H1 (cell line): ENCODE results near the gene PLCB4. TPM values are rescaled to one million over a fixed set of nuclear protein-coding genes. Genes with fewer than 3 reads are reported as not detected.

ENCODE experiments used
- CTCF ChIA-PET: fragments of 300-600 bp; sonication (Branson Sonifier 250); formaldehyde crosslinking; loops from one replicate; lab custom pipeline; 2021; ENCODE audit not compliant: partially characterized antibody; lab: Charles Lee
- POLR2A ChIA-PET: fragments of 300-600 bp; sonication (Branson Sonifier 250); formaldehyde crosslinking; loops from one replicate; lab custom pipeline; 2021; ENCODE audit warnings: inconsistent platforms; ENCODE audit not compliant: partially characterized antibody; lab: Charles Lee
- DNase-seq, 2 experiments: peaks; one replicate each; pipeline versions ENCODE4 v3.0.0 to v3.0.0-alpha.2; 2010 to 2022; ENCODE audit warnings: low spot score in 2 of 2, low read depth in 1 of 2, mixed read lengths in 1 of 2
- FAIRE-seq: peaks from 2 replicates; lab custom pipeline; 2011; peaks lifted over from hg19 to GRCh38; lab: Jason Lieb, UNC
- H2AFZ ChIP-seq: 2 replicates; pipeline ENCODE4 v1.8.1; 2012; ENCODE audit warnings: low read length, inconsistent platforms
- H2AK5ac ChIP-seq: 2 replicates; pipeline ENCODE4 v1.6.1; 2013; ENCODE audit warnings: low read depth, low read length
- H2BK120ac ChIP-seq: replicated peaks from 2 replicates; pipeline ENCODE3; 2013; ENCODE audit warnings: low read depth, low read length, inconsistent platforms
- H2BK12ac ChIP-seq: 2 replicates; pipeline ENCODE4 v1.6.1; 2013; ENCODE audit warnings: low read depth, low read length
- H2BK15ac ChIP-seq: 2 replicates; pipeline ENCODE4 v1.6.1; 2013; ENCODE audit warnings: low read length
- H2BK20ac ChIP-seq: 2 replicates; pipeline ENCODE4 v1.6.1; 2013; ENCODE audit warnings: low read length
- H2BK5ac ChIP-seq: 2 replicates; pipeline ENCODE4 v1.6.1; 2013; ENCODE audit warnings: low read depth, low read length
- H3K14ac ChIP-seq: 2 replicates; pipeline ENCODE4 v1.6.1; 2013; ENCODE audit warnings: inconsistent platforms; ENCODE audit not compliant: insufficient read length
- H3K18ac ChIP-seq: 2 replicates; pipeline ENCODE4 v1.6.1; 2013; ENCODE audit warnings: low read length; ENCODE audit errors: extremely low read depth
- H3K23ac ChIP-seq: 2 replicates; pipeline ENCODE4 v1.6.1; 2013; ENCODE audit warnings: inconsistent platforms; ENCODE audit not compliant: insufficient read length
- H3K23me2 ChIP-seq: 2 replicates; pipeline ENCODE4 v1.6.1; 2013; ENCODE audit warnings: low read depth, low read length
- H3K27ac ChIP-seq: 2 replicates; pipeline ENCODE4 v1.6.1; 2011; ENCODE audit warnings: low read depth, low read length, inconsistent platforms
- H3K27me3 ChIP-seq, 4 experiments: replicated peaks in 1 of 4; 1 replicate in 1 of 4; 2 replicates in 3 of 4; pipeline versions ENCODE4 v1.6.1 to v1.8.1; 2011 to 2013; ENCODE audit warnings: low read length in 3 of 4, mild to moderate bottlenecking in 3 of 4, inconsistent platforms in 2 of 4, mixed read lengths in 2 of 4, moderate library complexity in 1 of 4; ENCODE audit not compliant: control insufficient read depth in 3 of 4, insufficient read depth in 3 of 4; ENCODE audit errors: extremely low read depth in 1 of 4
- H3K36me3 ChIP-seq, 4 experiments: 2 replicates each; pipeline versions ENCODE4 v1.6.1 to v1.8.1; 2011 to 2013; ENCODE audit warnings: mild to moderate bottlenecking in 4 of 4, low read length in 3 of 4, moderate library complexity in 2 of 4, control low read depth in 1 of 4, inconsistent platforms in 1 of 4; ENCODE audit not compliant: insufficient read depth in 4 of 4, control insufficient read depth in 2 of 4
- H3K4ac ChIP-seq: replicated peaks from 2 replicates; pipeline ENCODE3; 2013; ENCODE audit warnings: low read length, low read depth, mixed read lengths, inconsistent platforms; ENCODE audit not compliant: insufficient read length
- H3K4me1 ChIP-seq, 4 experiments: replicated peaks in 1 of 4; 1 replicate in 1 of 4; 2 replicates in 3 of 4; pipeline versions ENCODE4 v1.6.1 to v1.8.1; 2011 to 2013; ENCODE audit warnings: low read length in 3 of 4, inconsistent platforms in 2 of 4, mixed read lengths in 1 of 4; ENCODE audit not compliant: insufficient read depth in 4 of 4, control insufficient read depth in 3 of 4
- H3K4me2 ChIP-seq, 2 experiments: 2 replicates each; pipeline versions ENCODE4 v1.6.1 to v1.8.1; 2011 to 2013; ENCODE audit warnings: low read depth in 2 of 2, low read length in 2 of 2, control low read depth in 1 of 2, inconsistent platforms in 1 of 2, mild to moderate bottlenecking in 1 of 2; ENCODE audit not compliant: insufficient read depth in 1 of 2
- H3K4me3 ChIP-seq, 4 experiments: fragments of 200-600, 300-600 bp in 1 of 4; sonication (generic), shearing (Covaris generic), sonication (Bioruptor Twin) in 1 of 4; 2 replicates each; pipeline versions ENCODE4 v1.5.1 to v1.8.1; 2011 to 2016; ENCODE audit warnings: low read length in 4 of 4, low read depth in 3 of 4, control low read depth in 2 of 4, inconsistent platforms in 2 of 4, mild to moderate bottlenecking in 2 of 4, mixed read lengths in 1 of 4, moderate library complexity in 1 of 4; ENCODE audit not compliant: insufficient read depth in 2 of 4; ENCODE audit errors: extremely low read depth in 1 of 4
- H3K56ac ChIP-seq: replicated peaks from 2 replicates; pipeline ENCODE3; 2013; ENCODE audit warnings: low read depth, mild to moderate bottlenecking, mixed read lengths, low read length, inconsistent platforms; ENCODE audit not compliant: insufficient read length
- H3K79me1 ChIP-seq: 2 replicates; pipeline ENCODE4 v1.6.1; 2013; ENCODE audit warnings: low read depth, low read length, control low read depth
- H3K79me2 ChIP-seq, 2 experiments: 2 replicates each; pipeline versions ENCODE4 v1.6.1 to v1.8.1; 2012 to 2013; ENCODE audit warnings: low read length in 2 of 2, mild to moderate bottlenecking in 2 of 2, inconsistent platforms in 1 of 2; ENCODE audit not compliant: insufficient read depth in 2 of 2, control insufficient read depth in 1 of 2
- H3K9ac ChIP-seq, 4 experiments: replicated peaks in 1 of 4; 1 replicate in 1 of 4; 2 replicates in 3 of 4; pipeline versions ENCODE4 v1.6.1 to v1.8.1; 2011 to 2013; ENCODE audit warnings: low read depth in 3 of 4, low read length in 3 of 4, control low read depth in 2 of 4, mild to moderate bottlenecking in 2 of 4, moderate library complexity in 2 of 4, inconsistent platforms in 1 of 4; ENCODE audit errors: extremely low read depth in 1 of 4
- H3K9me3 ChIP-seq, 2 experiments: 2 replicates each; pipeline versions ENCODE4 v1.6.1 to v1.8.1; 2012 to 2013; ENCODE audit warnings: mild to moderate bottlenecking in 2 of 2, moderate library complexity in 2 of 2, control low read depth in 1 of 2, inconsistent platforms in 1 of 2, low read depth in 1 of 2, low read length in 1 of 2, mixed read lengths in 1 of 2; ENCODE audit not compliant: insufficient read depth in 2 of 2
- H4K20me1 ChIP-seq, 2 experiments: replicated peaks in 1 of 2; 2 replicates each; pipeline versions ENCODE3 to v1.8.1; 2011 to 2013; ENCODE audit warnings: inconsistent platforms in 2 of 2, low read length in 2 of 2, mild to moderate bottlenecking in 1 of 2; ENCODE audit not compliant: insufficient read depth in 2 of 2, control insufficient read depth in 1 of 2
- H4K5ac ChIP-seq: 2 replicates; pipeline ENCODE4 v1.6.1; 2013; ENCODE audit warnings: low read length, low read depth, mixed read lengths, inconsistent platforms; ENCODE audit not compliant: insufficient read length
- H4K8ac ChIP-seq: 2 replicates; pipeline ENCODE4 v1.8.0; 2013; ENCODE audit warnings: mild to moderate bottlenecking, moderate library complexity, low read length, inconsistent platforms; ENCODE audit not compliant: insufficient read depth; ENCODE audit errors: extremely low read depth
- H4K91ac ChIP-seq: replicated peaks from 2 replicates; pipeline ENCODE3; 2013; ENCODE audit warnings: low read length, mixed read lengths, inconsistent platforms; ENCODE audit not compliant: insufficient read length
- CEBPB ChIP-seq: IDR thresholded peaks from 2 replicates; pipeline ENCODE4 v1.6.1; 2012; ENCODE audit warnings: low read depth, low read length
- CHD1 ChIP-seq: IDR thresholded peaks from 2 replicates; pipeline ENCODE4 v1.6.1; 2012; ENCODE audit warnings: low read depth, low read length, improper control_type of control experiment
- CTCF ChIP-seq, 3 experiments: IDR thresholded peaks; 1 replicate in 2 of 3; 2 replicates in 1 of 3; pipeline versions ENCODE4 v1.5.1 to v1.6.1; 2011; ENCODE audit warnings: low read length in 3 of 3, mild to moderate bottlenecking in 3 of 3, inconsistent platforms in 2 of 3, low read depth in 1 of 3, moderate library complexity in 1 of 3; ENCODE audit not compliant: insufficient read depth in 1 of 3; ENCODE audit errors: control extremely low read depth in 1 of 3
- FOSL1 ChIP-seq: IDR thresholded peaks from 2 replicates; pipeline ENCODE4 v1.6.1; 2011; ENCODE audit warnings: mild to moderate bottlenecking, low read depth, low read length, moderate library complexity; ENCODE audit not compliant: insufficient read depth
- RAD21 ChIP-seq, 2 experiments: IDR thresholded peaks in 1 of 2; conservative IDR thresholded peaks in 1 of 2; 2 replicates each; pipeline ENCODE4 v1.6.1; 2011; ENCODE audit warnings: low read depth in 2 of 2, low read length in 2 of 2, improper control_type of control experiment in 1 of 2, inconsistent platforms in 1 of 2, mild to moderate bottlenecking in 1 of 2, moderate library complexity in 1 of 2
- ZNF274 ChIP-seq: IDR thresholded peaks from 2 replicates; pipeline ENCODE4 v1.7.0; 2012; ENCODE audit warnings: low read length, borderline replicate concordance; ENCODE audit errors: extremely low read depth
- WGBS, 2 experiments: shearing (Covaris generic) in 1 of 2; methylation state at CpG; one replicate each; pipeline versions ENCODE4 v1.1.6 to v1.1.7; 2013 to 2015; ENCODE audit warnings: low lambda C conversion rate in 2 of 2, mixed read lengths in 2 of 2, inconsistent platforms in 1 of 2, low coverage in 1 of 2, missing lambda C conversion rate in 1 of 2; ENCODE audit not compliant: insufficient replicate concordance in 2 of 2, insufficient coverage in 1 of 2, insufficient read length in 1 of 2; ENCODE audit errors: extremely low coverage in 1 of 2, missing lambda C conversion rate in 1 of 2; 5-methylcytosine and 5-hydroxymethylcytosine counted together
- polyA plus RNA-seq, 7 experiments: library from polyadenylated mRNA; depleted of rRNA in 3 of 7; stranded (reverse) in 5 of 7; unstranded in 2 of 7; fragments of >200 nt in 5 of 7; fragments of 200-250 nt in 2 of 7; gene quantifications; 1 replicate in 5 of 7; 2 replicates in 1 of 7; 4 replicates in 1 of 7; pipeline versions ENCODE4 v1.2.1 to v1.2.3, GENCODE V29; 2011 to 2013; ENCODE audit warnings: missing spikeins in 2 of 7, mixed read lengths in 2 of 7
- total RNA-seq: library from RNA; stranded (reverse); fragmentation: NEBNext Ultra II Directional; extraction: Animal tissue kit (Norgen Biotek cat#: 25700); gene quantifications from 2 replicates; pipeline ENCODE4 v1.2.1, GENCODE V29; 2021
- TF ChIP-seq, protein P1 (sequence below): IDR thresholded peaks from 2 replicates; pipeline ENCODE4 v1.6.1; 2012; ENCODE audit warnings: low read length, inconsistent platforms
- TF ChIP-seq, protein P2 (sequence below): IDR thresholded peaks from 2 replicates; pipeline ENCODE4 v1.6.1; 2012; ENCODE audit warnings: inconsistent platforms

The PLCB4 gene
- total and polyA plus RNA-seq, 2 of the 8 experiments (the other 6 are each of a cell fraction or from before 2014, with no cell fraction given) = 3.2 to 14.1 TPM

GRCh38 chr20:9467995-9468394, 399.1 kb downstream of the PLCB4 start:
- Histone ChIP-seq H3K4me3 (no peak overlapping the region), H2AFZ (no peak overlapping the region), H3K4me1 (no peaks in the 10 kb centered on the region), H3K79me1 (no peaks in the 10 kb centered on the region), H3K23ac (no peak overlapping the region), H3K36me3 (no peaks in the 10 kb centered on the region), H3K27me3 (no peaks in the 10 kb centered on the region), H3K56ac (no peak overlapping the region), H3K9me3 (no peaks in the 10 kb centered on the region), H2BK15ac (no peak overlapping the region), H4K8ac (no peak overlapping the region), H3K18ac (no peak overlapping the region), H3K4me2 (no peak overlapping the region), H2BK120ac (no peak overlapping the region), H2AK5ac (no peak overlapping the region), H3K9ac (no peak overlapping the region), H2BK20ac (no peak overlapping the region), H3K27ac (no peak overlapping the region), H3K23me2 (no peaks in the 10 kb centered on the region), H3K79me2 (no peaks in the 10 kb centered on the region), H2BK5ac (no peak overlapping the region), H4K5ac (no peak overlapping the region), H4K20me1 (no peaks in the 10 kb centered on the region), H3K14ac (no peak overlapping the region), H4K91ac (no peak overlapping the region), H2BK12ac (no peak overlapping the region), H3K4ac (no peak overlapping the region)
- ChIA-PET POLR2A (no interaction called here), CTCF (interaction anchor here (0.5 to 5.9 kb wide), 36 partner anchors 8 to 771 kb away, joined by 3 to 64 read pairs (median 4); partner anchors contain the start of gene LAMP5)
- WGBS, 2 experiments = 54% methylated on average over 3 of the region's 3 CpGs; no CpG with 5 or more reads in 1 of the 2 experiments
- DNase-seq = no peak
- peak; percentile 19 for FAIRE-seq
- TF ChIP-seq FOSL1 = no peak
- TF ChIP-seq CEBPB = no peak
- TF ChIP-seq, protein P1, sequence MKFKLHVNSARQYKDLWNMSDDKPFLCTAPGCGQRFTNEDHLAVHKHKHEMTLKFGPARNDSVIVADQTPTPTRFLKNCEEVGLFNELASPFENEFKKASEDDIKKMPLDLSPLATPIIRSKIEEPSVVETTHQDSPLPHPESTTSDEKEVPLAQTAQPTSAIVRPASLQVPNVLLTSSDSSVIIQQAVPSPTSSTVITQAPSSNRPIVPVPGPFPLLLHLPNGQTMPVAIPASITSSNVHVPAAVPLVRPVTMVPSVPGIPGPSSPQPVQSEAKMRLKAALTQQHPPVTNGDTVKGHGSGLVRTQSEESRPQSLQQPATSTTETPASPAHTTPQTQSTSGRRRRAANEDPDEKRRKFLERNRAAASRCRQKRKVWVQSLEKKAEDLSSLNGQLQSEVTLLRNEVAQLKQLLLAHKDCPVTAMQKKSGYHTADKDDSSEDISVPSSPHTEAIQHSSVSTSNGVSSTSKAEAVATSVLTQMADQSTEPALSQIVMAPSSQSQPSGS = no peak
- TF ChIP-seq, protein P2, sequence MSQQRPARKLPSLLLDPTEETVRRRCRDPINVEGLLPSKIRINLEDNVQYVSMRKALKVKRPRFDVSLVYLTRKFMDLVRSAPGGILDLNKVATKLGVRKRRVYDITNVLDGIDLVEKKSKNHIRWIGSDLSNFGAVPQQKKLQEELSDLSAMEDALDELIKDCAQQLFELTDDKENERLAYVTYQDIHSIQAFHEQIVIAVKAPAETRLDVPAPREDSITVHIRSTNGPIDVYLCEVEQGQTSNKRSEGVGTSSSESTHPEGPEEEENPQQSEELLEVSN = no peak
- TF ChIP-seq ZNF274 = no peak
- TF ChIP-seq CTCF (IDR thresholded peaks at IDR 0.05; ENCODE audit: control extremely low read depth in 1 of 3, insufficient read depth in 1 of 3, low read depth in 1 of 3, low read length in 3 of 3) = peak; percentile 78 to 83 (median 80)
- peak; percentile 86 to 88 for TF ChIP-seq RAD21 (IDR thresholded peaks at IDR 0.05 in 1 of 2, conservative IDR thresholded peaks at IDR 0.05 in 1 of 2; ENCODE audit: low read depth in 2 of 2, low read length in 2 of 2)
- TF ChIP-seq CHD1 = no peak
- TF ChIP-seq, all 59 proteins: peak for 2
